Measurements from ENCODE around the gene ATP6V0E1.

DNA sequence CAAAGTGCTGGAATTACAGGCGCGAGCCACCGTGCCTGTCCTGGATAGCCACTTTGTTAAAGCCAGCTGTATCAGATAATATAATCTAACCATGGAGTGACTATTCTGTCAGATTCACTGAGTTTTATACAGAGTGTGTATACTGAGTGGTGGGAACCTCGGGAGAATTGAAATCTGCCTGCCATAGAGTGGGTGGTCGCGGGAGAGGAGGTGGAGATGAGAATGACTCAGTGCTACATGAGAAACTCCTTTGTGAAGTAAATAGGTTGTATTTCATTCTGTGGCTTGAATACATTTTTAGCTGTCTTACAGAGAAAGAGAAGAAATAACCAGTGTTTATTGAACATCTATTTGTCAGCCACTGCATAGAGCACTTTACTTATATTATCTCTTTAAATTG, 26.4 kb downstream of the ATP6V0E1 start:
- TF ChIP-seq POLR2A (IDR thresholded peaks at IDR 0.05), result no peak
- TF ChIP-seq, protein P1, sequence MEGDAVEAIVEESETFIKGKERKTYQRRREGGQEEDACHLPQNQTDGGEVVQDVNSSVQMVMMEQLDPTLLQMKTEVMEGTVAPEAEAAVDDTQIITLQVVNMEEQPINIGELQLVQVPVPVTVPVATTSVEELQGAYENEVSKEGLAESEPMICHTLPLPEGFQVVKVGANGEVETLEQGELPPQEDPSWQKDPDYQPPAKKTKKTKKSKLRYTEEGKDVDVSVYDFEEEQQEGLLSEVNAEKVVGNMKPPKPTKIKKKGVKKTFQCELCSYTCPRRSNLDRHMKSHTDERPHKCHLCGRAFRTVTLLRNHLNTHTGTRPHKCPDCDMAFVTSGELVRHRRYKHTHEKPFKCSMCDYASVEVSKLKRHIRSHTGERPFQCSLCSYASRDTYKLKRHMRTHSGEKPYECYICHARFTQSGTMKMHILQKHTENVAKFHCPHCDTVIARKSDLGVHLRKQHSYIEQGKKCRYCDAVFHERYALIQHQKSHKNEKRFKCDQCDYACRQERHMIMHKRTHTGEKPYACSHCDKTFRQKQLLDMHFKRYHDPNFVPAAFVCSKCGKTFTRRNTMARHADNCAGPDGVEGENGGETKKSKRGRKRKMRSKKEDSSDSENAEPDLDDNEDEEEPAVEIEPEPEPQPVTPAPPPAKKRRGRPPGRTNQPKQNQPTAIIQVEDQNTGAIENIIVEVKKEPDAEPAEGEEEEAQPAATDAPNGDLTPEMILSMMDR (IDR thresholded peaks at IDR 0.05), result no peak
